GM19324 (cell line): ENCODE data around the gene CSMD2.
"Not testable (repeated sequence)": the region's sequence is repeated elsewhere in the genome, so short reads cannot be mapped to it uniquely, and the experiment has no call there.

Experiments used
- ATAC-seq: cut with Tn5 transposase; IDR thresholded peaks from one replicate; pipeline ENCODE4 v1.9.1; 2021; ENCODE audit warnings: mild to moderate bottlenecking, moderate library complexity; ENCODE audit not compliant: unreplicated experiment, low FRiP score

The CSMD2 gene

GRCh38 chr1:33529957-33530356, 635.1 kb downstream of the CSMD2 start:
- ATAC-seq, result no peak

- ATAC-seq, result no peak
Measured at GRCh38 chr1:33527934-33528333, 637.1 kb downstream of the CSMD2 start.

GRCh38 chr1:33524586-33524985, 640.4 kb downstream of the CSMD2 start:
- ATAC-seq, result no peak

- ATAC-seq, result no peak
Measured at GRCh38 chr1:33519240-33519884, 645.7 kb downstream of the CSMD2 start.

GRCh38 chr1:33517596-33518250, 647.3 kb downstream of the CSMD2 start:
- ATAC-seq, result no peak

- no peak for ATAC-seq
Measured at GRCh38 chr1:33516891-33517567, 648.0 kb downstream of the CSMD2 start.

GRCh38 chr1:33516428-33516827, 648.6 kb downstream of the CSMD2 start:
- ATAC-seq, result no peak

- no peak for ATAC-seq
Measured at GRCh38 chr1:33515607-33516006, 649.4 kb downstream of the CSMD2 start.

GRCh38 chr1:33515112-33515511, 649.9 kb downstream of the CSMD2 start:
- no peak for ATAC-seq

- ATAC-seq, result no peak
Measured at GRCh38 chr1:33512226-33513011, 652.6 kb downstream of the CSMD2 start.

- not testable (repeated sequence) for ATAC-seq
Measured at GRCh38 chr1:33509276-33509675, 655.8 kb downstream of the CSMD2 start.

- no peak for ATAC-seq
Measured at GRCh38 chr1:33508151-33508550, 656.9 kb downstream of the CSMD2 start.

GRCh38 chr1:33507661-33508060, 657.4 kb downstream of the CSMD2 start:
- ATAC-seq, result no peak

GRCh38 chr1:33503506-33503905, 661.5 kb downstream of the CSMD2 start:
- no peak for ATAC-seq

GRCh38 chr1:33502726-33503125, 662.3 kb downstream of the CSMD2 start:
- ATAC-seq, result no peak

- no peak for ATAC-seq
Measured at GRCh38 chr1:33501774-33502173, 663.3 kb downstream of the CSMD2 start.

- no peak for ATAC-seq
Measured at GRCh38 chr1:33501309-33501708, 663.7 kb downstream of the CSMD2 start.

- ATAC-seq, result no peak
Measured at GRCh38 chr1:33500547-33500946, 664.5 kb downstream of the CSMD2 start.

GRCh38 chr1:33497410-33497809, 667.6 kb downstream of the CSMD2 start:
- ATAC-seq, result no peak

- no peak for ATAC-seq
Measured at GRCh38 chr1:33494929-33495328, 670.1 kb downstream of the CSMD2 start.

GRCh38 chr1:33488624-33489023, 676.4 kb downstream of the CSMD2 start:
- ATAC-seq, result no peak
